HG02798 (cell line): Measurements from ENCODE around the gene PGM3.

ENCODE experiments used
- ATAC-seq: cut with Tn5 transposase; IDR thresholded peaks from one replicate; pipeline ENCODE4 v1.9.1; 2021; ENCODE audit warnings: mild to moderate bottlenecking; ENCODE audit not compliant: unreplicated experiment, poor library complexity

The PGM3 gene

GRCh38 chr6:83125425-83125824 is 67.6 kb downstream of the PGM3 start:
- ATAC-seq: no peak

DNA sequence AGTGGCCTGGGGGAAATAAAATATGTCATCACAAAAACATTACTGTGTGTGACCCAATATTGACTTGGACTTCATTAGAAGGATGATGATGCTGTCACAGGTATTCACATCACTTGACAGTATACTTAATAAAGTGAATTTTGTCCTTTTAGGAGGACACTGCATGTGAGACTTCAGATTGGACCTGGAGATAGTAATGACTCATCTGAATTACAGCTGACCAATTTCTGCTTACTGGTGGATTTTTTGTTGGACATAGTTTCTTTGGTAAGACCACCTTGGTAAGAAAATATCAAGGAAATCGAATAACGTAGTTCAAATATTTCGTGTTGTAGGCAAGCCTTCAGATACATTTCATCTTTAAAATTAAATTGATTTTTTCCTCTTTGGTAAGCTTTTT is 68.5 kb downstream of the PGM3 start:
- no peak for ATAC-seq

DNA sequence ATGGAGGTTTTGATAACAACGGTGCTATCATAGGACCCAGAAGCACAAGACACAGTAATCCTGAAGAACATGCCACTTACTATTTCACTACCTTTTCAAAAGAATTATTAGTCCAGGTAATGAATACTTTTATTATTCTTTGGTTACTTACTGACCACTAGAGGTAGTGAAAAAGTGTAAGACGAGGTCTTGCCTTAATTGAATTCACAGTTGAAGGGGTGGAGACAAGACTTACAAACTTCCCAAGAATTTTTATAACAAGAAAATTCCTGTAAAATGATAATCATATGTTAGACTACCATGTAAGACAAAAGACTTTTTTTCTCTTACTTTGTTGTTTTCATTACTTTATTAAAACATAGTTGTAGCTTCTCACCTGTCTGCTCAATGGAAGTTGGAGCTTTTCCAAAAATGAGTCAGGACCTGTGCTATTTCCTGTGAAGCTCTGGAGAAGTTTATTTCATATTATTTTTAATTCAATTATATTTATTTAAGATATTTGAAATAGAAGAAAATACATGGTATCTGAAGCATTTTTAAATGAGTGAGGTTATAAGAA is 73.2 kb downstream of the PGM3 start:
- ATAC-seq: no peak

DNA sequence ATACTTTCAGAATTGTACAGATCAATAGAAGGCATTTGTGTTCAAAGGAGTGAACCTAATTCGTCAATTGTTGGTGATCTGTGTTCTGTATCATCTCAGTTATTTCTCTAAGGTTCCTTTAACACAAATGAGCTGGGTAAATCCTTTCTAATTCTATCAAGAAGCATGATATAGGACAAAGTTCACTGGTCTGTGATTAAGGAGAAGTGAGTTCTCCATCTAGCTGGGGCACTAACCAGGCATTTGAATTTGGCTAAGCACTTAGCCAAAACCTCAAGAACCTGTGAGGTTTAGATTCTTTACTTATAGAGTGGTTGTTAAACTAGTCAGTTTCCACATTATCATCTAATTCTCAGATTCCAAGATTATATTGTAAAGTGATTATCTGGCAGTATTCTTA is 75.3 kb downstream of the PGM3 start:
- ATAC-seq: no peak
